A549 (cell line): ENCODE measurements around the gene TMEM163. TPM values are rescaled to one million over a fixed set of nuclear protein-coding genes. Genes with fewer than 3 reads are reported as not detected.

ENCODE experiments used
- ATAC-seq, 2 experiments: fragments of 200-7000 bp in 1 of 2; fragments of >200 bp in 1 of 2; cut with Nextera tagmentation in 1 of 2; cut with Tn5 transposase in 1 of 2; 3 replicates each; pipeline versions ENCODE4 v1.8.0 to v1.9.1; 2018 to 2020; ENCODE audit warnings: mild to moderate bottlenecking in 1 of 2, moderate library complexity in 1 of 2
- CTCF ChIA-PET: fragments of 300-600 bp; sonication (Branson Sonifier 250); formaldehyde crosslinking; extraction: SDS; loops from one replicate; lab custom pipeline; 2021; ENCODE audit warnings: antibody characterized with exemption, inconsistent platforms; lab: Yijun Ruan, JAX
- POLR2A ChIA-PET: fragments of 350-600 bp; formaldehyde crosslinking; extraction: SDS; loops from one replicate; lab custom pipeline; 2021; ENCODE audit warnings: antibody characterized with exemption, inconsistent platforms; lab: Yijun Ruan, JAX
- DNase-seq, 2 experiments: peaks; one replicate each; pipeline versions ENCODE4 v3.0.0 to v3.0.0-alpha.2; 2011 to 2016; ENCODE audit warnings: low read depth in 1 of 2, low spot score in 1 of 2
- FAIRE-seq: peaks from 2 replicates; lab custom pipeline; 2011; peaks lifted over from hg19 to GRCh38; lab: Jason Lieb, UNC
- H3K27ac ChIP-seq, 2 experiments: fragments of >200 bp; sonication (Bioruptor Twin); formaldehyde crosslinking; 3 replicates each; pipeline ENCODE4 v1.5.1; 2016 to 2017
- H3K4me1 ChIP-seq: fragments of >200 bp; sonication (Bioruptor Twin); formaldehyde crosslinking; 3 replicates; pipeline ENCODE4 v1.6.1; 2016
- H3K4me2 ChIP-seq: fragments of >200 bp; sonication (Bioruptor Twin); formaldehyde crosslinking; 3 replicates; pipeline ENCODE4 v1.6.1; 2016
- H3K4me3 ChIP-seq: fragments of >200 bp; sonication (Bioruptor Twin); formaldehyde crosslinking; 3 replicates; pipeline ENCODE4 v1.5.1; 2016
- H3K9me3 ChIP-seq: fragments of >200 bp; sonication (Bioruptor Twin); formaldehyde crosslinking; 3 replicates; pipeline ENCODE4 v1.6.1; 2016
- BCL3 ChIP-seq: fragments of >200 bp; sonication (Bioruptor Twin); formaldehyde crosslinking; IDR thresholded peaks from 3 replicates; pipeline ENCODE4 v1.6.1; 2016
- CHD2 ChIP-seq: fragments of 150-350 bp; IDR thresholded peaks from 2 replicates; pipeline ENCODE4 v1.6.1; 2014; ENCODE audit warnings: low read length; ENCODE audit not compliant: partially characterized antibody
- CHD4 ChIP-seq: fragments of 200-600 bp; sonication (generic); IDR thresholded peaks from 2 replicates; pipeline ENCODE4 v1.6.1; 2016; ENCODE audit warnings: antibody characterized with exemption, mild to moderate bottlenecking, borderline replicate concordance
- EHMT2 ChIP-seq: fragments of 200-600 bp; sonication (generic); IDR thresholded peaks from 2 replicates; pipeline ENCODE4 v1.6.1; 2016; ENCODE audit warnings: antibody characterized with exemption, low read depth, mild to moderate bottlenecking, moderate library complexity
- ESRRA ChIP-seq: fragments of 150-350 bp; IDR thresholded peaks from 2 replicates; pipeline ENCODE4 v1.6.1; 2014; ENCODE audit warnings: mild to moderate bottlenecking, low read length, borderline replicate concordance
- HDAC2 ChIP-seq: fragments of 200-600 bp; sonication (generic); IDR thresholded peaks from 2 replicates; pipeline ENCODE4 v1.6.1; 2016
- HEYL ChIP-seq: fragments of 250-450 bp; sonication (Bioruptor Pico); IDR thresholded peaks from 2 replicates; pipeline ENCODE4 v1.8.0; 2021; ENCODE audit warnings: mild to moderate bottlenecking, moderate library complexity
- HMGXB4 ChIP-seq: fragments of 250-450 bp; sonication (Bioruptor Pico); IDR thresholded peaks from 2 replicates; pipeline ENCODE4 v1.5.0; 2021; ENCODE audit warnings: mild to moderate bottlenecking, moderate library complexity, borderline replicate concordance
- HOXB13 ChIP-seq: fragments of 250-450 bp; sonication (Bioruptor Pico); IDR thresholded peaks from 2 replicates; pipeline ENCODE4 v1.5.0; 2020; ENCODE audit warnings: low read depth, mild to moderate bottlenecking, moderate library complexity
- HOXB5 ChIP-seq: fragments of 250-450 bp; sonication (Bioruptor Pico); IDR thresholded peaks from 2 replicates; pipeline ENCODE4 v1.5.0; 2020; ENCODE audit warnings: mild to moderate bottlenecking, moderate library complexity
- JUNB ChIP-seq: fragments of >200 bp; sonication (Bioruptor Twin); formaldehyde crosslinking; IDR thresholded peaks from 2 replicates; pipeline ENCODE4 v1.6.1; 2016
- KDM5A ChIP-seq: fragments of 200-600 bp; sonication (generic); IDR thresholded peaks from 2 replicates; pipeline ENCODE4 v1.6.1; 2016; ENCODE audit warnings: antibody characterized with exemption, mild to moderate bottlenecking
- MAX ChIP-seq: IDR thresholded peaks from 2 replicates; pipeline ENCODE4 v1.6.1; 2012
- NR3C1 ChIP-seq: fragments of >200 bp; sonication (Bioruptor Twin); formaldehyde crosslinking; IDR thresholded peaks from 3 replicates; pipeline ENCODE4 v1.6.1; 2017
- RAD21 ChIP-seq, 2 experiments: fragments of >200 bp in 1 of 2; sonication (Bioruptor Twin) in 1 of 2; formaldehyde crosslinking in 1 of 2; IDR thresholded peaks in 1 of 2; conservative IDR thresholded peaks in 1 of 2; 2 replicates in 1 of 2; 3 replicates in 1 of 2; pipeline ENCODE4 v1.6.1; 2012 to 2018; ENCODE audit warnings: inconsistent platforms in 1 of 2
- RARB ChIP-seq: fragments of 250-450 bp; sonication (Bioruptor Pico); IDR thresholded peaks from 2 replicates; pipeline ENCODE4 v1.8.0; 2021; ENCODE audit warnings: mild to moderate bottlenecking, moderate library complexity
- RNF2 ChIP-seq: fragments of 200-600 bp; sonication (generic); IDR thresholded peaks from 2 replicates; pipeline ENCODE4 v1.6.1; 2016; ENCODE audit warnings: low read depth, mild to moderate bottlenecking, antibody characterized with exemption, moderate library complexity, borderline replicate concordance
- SMC3 ChIP-seq: fragments of >200 bp; sonication (Bioruptor Twin); formaldehyde crosslinking; IDR thresholded peaks from 3 replicates; pipeline ENCODE4 v1.6.1; 2018; ENCODE audit warnings: inconsistent platforms
- TFCP2L1 ChIP-seq: fragments of 250-450 bp; sonication (Bioruptor Pico); IDR thresholded peaks from 2 replicates; pipeline ENCODE4 v1.5.0; 2021; ENCODE audit warnings: mild to moderate bottlenecking
- TP53 ChIP-seq: fragments of 250-450 bp; sonication (Bioruptor Pico); IDR thresholded peaks from 2 replicates; pipeline ENCODE4 v1.5.0; 2021; ENCODE audit warnings: mild to moderate bottlenecking, moderate library complexity
- USF2 ChIP-seq: fragments of 450-650 bp; IDR thresholded peaks from 2 replicates; pipeline ENCODE4 v1.6.1; 2014; ENCODE audit warnings: antibody characterized with exemption
- ZC3H11A ChIP-seq: fragments of 450-650 bp; IDR thresholded peaks from 2 replicates; pipeline ENCODE4 v1.6.1; 2014; ENCODE audit warnings: antibody characterized with exemption, mild to moderate bottlenecking
- ZFP36 ChIP-seq: fragments of 450-650 bp; IDR thresholded peaks from 2 replicates; pipeline ENCODE4 v1.6.1; 2014; ENCODE audit warnings: borderline replicate concordance; ENCODE audit not compliant: partially characterized antibody
- whole genome bisulfite sequencing: methylation state at CpG from one replicate; pipeline ENCODE4 v1.1.6; 2017; ENCODE audit errors: missing lambda C conversion rate; 5-methylcytosine and 5-hydroxymethylcytosine counted together
- polyA plus RNA-seq, 4 experiments: library from polyadenylated mRNA; depleted of rRNA in 3 of 4; stranded (reverse); fragments of >200 nt; fragmentation: RNase III in 1 of 4; extraction: RNeasy Plus Mini Kit Qiagen cat#74134 plus additional on column Dnase treatment in 1 of 4; gene quantifications; 2 replicates in 3 of 4; 3 replicates in 1 of 4; pipeline ENCODE4 v1.2.3, GENCODE V29; 2011 to 2017
- TF ChIP-seq, protein P1 (sequence below): fragments of 150-350 bp; IDR thresholded peaks from 2 replicates; pipeline ENCODE4 v1.6.1; 2014; ENCODE audit warnings: low read depth, mild to moderate bottlenecking, low read length
- TF ChIP-seq, protein P2 (sequence below): fragments of 200-600 bp; sonication (generic); IDR thresholded peaks from 2 replicates; pipeline ENCODE4 v1.6.1; 2016; ENCODE audit warnings: antibody characterized with exemption, mild to moderate bottlenecking, moderate library complexity

The TMEM163 gene
- polyA plus RNA-seq, 2 of the 4 experiments (the other 2 are of a cell fraction), result not detected

DNA sequence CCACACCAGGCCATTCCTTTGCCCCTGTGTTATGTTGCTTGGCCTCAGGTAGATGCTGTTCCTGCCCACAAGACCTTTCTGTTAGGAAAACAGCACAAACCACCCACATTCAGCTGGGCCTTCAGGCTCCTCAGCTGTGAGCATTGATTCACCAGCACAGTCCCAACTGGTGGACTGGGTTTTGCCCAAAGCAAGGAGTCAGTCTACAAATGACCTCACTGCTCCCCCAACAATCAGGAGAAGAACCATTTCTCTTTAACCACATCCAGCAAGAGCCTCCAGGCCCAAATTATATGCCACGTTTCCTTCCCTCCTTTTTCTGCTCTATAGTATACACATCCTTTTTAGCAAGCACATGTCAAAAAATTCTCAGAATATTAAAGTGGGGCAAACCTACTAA, 5.2 kb downstream of the TMEM163 start:
- no peak overlapping the region for H3K4me2 ChIP-seq
- H3K4me1 ChIP-seq, result peaks cover 6% of the 10 kb centered on the region; the same call in 1 of the 3 replicates
- TF ChIP-seq SMC3 (no peak), ZC3H11A (no peak), RNF2 (no peak), TP53 (CRISPR knock-in tag) (no peak), HMGXB4 (CRISPR knock-in tag) (no peak), RAD21 (conservative IDR thresholded peaks at IDR 0.05 in 1 of 2, IDR thresholded peaks at IDR 0.05 in 1 of 2) (no peak), JUNB (no peak), CHD2 (no peak), EHMT2 (no peak), USF2 (no peak)
- TF ChIP-seq, protein P1, sequence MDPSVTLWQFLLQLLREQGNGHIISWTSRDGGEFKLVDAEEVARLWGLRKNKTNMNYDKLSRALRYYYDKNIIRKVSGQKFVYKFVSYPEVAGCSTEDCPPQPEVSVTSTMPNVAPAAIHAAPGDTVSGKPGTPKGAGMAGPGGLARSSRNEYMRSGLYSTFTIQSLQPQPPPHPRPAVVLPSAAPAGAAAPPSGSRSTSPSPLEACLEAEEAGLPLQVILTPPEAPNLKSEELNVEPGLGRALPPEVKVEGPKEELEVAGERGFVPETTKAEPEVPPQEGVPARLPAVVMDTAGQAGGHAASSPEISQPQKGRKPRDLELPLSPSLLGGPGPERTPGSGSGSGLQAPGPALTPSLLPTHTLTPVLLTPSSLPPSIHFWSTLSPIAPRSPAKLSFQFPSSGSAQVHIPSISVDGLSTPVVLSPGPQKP, result no peak
- TF ChIP-seq, protein P2, sequence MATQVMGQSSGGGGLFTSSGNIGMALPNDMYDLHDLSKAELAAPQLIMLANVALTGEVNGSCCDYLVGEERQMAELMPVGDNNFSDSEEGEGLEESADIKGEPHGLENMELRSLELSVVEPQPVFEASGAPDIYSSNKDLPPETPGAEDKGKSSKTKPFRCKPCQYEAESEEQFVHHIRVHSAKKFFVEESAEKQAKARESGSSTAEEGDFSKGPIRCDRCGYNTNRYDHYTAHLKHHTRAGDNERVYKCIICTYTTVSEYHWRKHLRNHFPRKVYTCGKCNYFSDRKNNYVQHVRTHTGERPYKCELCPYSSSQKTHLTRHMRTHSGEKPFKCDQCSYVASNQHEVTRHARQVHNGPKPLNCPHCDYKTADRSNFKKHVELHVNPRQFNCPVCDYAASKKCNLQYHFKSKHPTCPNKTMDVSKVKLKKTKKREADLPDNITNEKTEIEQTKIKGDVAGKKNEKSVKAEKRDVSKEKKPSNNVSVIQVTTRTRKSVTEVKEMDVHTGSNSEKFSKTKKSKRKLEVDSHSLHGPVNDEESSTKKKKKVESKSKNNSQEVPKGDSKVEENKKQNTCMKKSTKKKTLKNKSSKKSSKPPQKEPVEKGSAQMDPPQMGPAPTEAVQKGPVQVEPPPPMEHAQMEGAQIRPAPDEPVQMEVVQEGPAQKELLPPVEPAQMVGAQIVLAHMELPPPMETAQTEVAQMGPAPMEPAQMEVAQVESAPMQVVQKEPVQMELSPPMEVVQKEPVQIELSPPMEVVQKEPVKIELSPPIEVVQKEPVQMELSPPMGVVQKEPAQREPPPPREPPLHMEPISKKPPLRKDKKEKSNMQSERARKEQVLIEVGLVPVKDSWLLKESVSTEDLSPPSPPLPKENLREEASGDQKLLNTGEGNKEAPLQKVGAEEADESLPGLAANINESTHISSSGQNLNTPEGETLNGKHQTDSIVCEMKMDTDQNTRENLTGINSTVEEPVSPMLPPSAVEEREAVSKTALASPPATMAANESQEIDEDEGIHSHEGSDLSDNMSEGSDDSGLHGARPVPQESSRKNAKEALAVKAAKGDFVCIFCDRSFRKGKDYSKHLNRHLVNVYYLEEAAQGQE, result no peak
- 6% methylated on average over 1 of the region's 1 CpG for WGBS
- DNase-seq, result no peak
- CTCF ChIA-PET, result no interaction called here
- POLR2A ChIA-PET, result no interaction called here
- no peak for ATAC-seq
- no peak overlapping the region for H3K27ac ChIP-seq
- H3K9me3 ChIP-seq, result no peaks in the 10 kb centered on the region
- H3K4me3 ChIP-seq, result no peak overlapping the region
- no peak for FAIRE-seq

DNA sequence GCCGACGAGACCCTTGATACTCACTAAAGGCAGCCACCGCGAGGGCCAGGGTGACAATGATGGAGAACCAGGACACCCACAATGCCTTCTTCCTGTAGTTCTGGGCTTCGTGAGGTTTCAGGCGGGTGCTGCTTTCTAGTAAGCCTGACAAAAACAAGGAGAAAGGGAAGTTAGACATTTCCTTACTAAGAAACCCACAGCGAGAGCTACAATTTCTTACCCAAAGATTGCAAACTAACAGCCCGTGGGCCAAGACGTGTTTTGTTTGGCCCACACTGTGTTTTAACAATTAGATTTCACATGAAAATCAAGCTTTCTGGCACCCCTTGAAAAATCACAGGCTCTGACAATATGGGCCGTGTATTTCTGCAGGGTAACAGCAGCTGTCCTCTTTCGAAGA, 5.6 kb downstream of the TMEM163 start:
- no peak for DNase-seq
- no peak overlapping the region for H3K4me2 ChIP-seq

More for the DNA sequence above, 5.6 kb downstream of the TMEM163 start:
- FAIRE-seq (no peak), ATAC-seq (no peak)
- H3K27ac ChIP-seq, result no peak overlapping the region
- H3K9me3 ChIP-seq, result no peaks in the 10 kb centered on the region
- TF ChIP-seq BCL3 (no peak), TFCP2L1 (no peak), CHD4 (no peak), HOXB5 (CRISPR knock-in tag) (no peak), RARB (CRISPR knock-in tag) (no peak), RNF2 (no peak), MAX (no peak), ZC3H11A (no peak), NR3C1 (no peak), HDAC2 (no peak), CHD2 (no peak), ESRRA (no peak), HOXB13 (no peak), ZFP36 (no peak), JUNB (no peak), KDM5A (no peak), USF2 (no peak), HEYL (no peak), TP53 (CRISPR knock-in tag) (no peak)
- TF ChIP-seq, protein P1, result no peak
- H3K4me3 ChIP-seq, result no peak overlapping the region
- H3K4me1 ChIP-seq, result peaks cover 3% of the 10 kb centered on the region; the same call in 1 of the 3 replicates
- POLR2A ChIA-PET, result no interaction called here
- 48% methylated on average over 11 of the region's 11 CpGs for WGBS
- CTCF ChIA-PET, result no interaction called here
